Mesenteric fat pad (tissue), 1 donor: ENCODE results near the gene TESMIN. TPM values are rescaled to one million over a fixed set of nuclear protein-coding genes. Genes with fewer than 3 reads are reported as not detected.

Experiments used
- DNase-seq: peaks from one replicate; pipeline ENCODE4 v3.0.0-alpha.2; 2020; ENCODE audit warnings: low spot score
- total RNA-seq: library from RNA; stranded (reverse); fragmentation: NEBNext Ultra II Directional; extraction: Animal tissue kit (Norgen Biotek cat#: 25700); gene quantifications from one replicate; pipeline ENCODE4 v1.2.1, GENCODE V29; 2021
- donor health status: DM: yes; HTN: yes; CAD: no.

The TESMIN gene
- total RNA-seq, 1 donor from 2014 or later = 0.55 TPM

- no peak for DNase-seq
Measured at GRCh38 chr11:68711114-68711513, 40.2 kb downstream of the TESMIN start.

- DNase-seq = no peak
Measured at GRCh38 chr11:68710409-68710808, 40.9 kb downstream of the TESMIN start.

- DNase-seq = no peak
Measured at GRCh38 chr11:68709062-68709461, 42.3 kb downstream of the TESMIN start.

GRCh38 chr11:68707527-68707926 is 43.8 kb downstream of the TESMIN start:
- DNase-seq = peak; percentile 80

GRCh38 chr11:68704887-68705286 is 46.4 kb downstream of the TESMIN start:
- DNase-seq = no peak

- DNase-seq = no peak
Measured at GRCh38 chr11:68698993-68699392, 52.3 kb downstream of the TESMIN start.

- no peak for DNase-seq
Measured at GRCh38 chr11:68695531-68695930, 55.8 kb downstream of the TESMIN start.

- no peak for DNase-seq
Measured at GRCh38 chr11:68694431-68695297, 56.7 kb downstream of the TESMIN start.

GRCh38 chr11:68693484-68693882 is 57.8 kb downstream of the TESMIN start:
- peak; percentile 62 for DNase-seq

GRCh38 chr11:68692871-68693483 is 58.3 kb downstream of the TESMIN start:
- peak; percentile 75 for DNase-seq

GRCh38 chr11:68692115-68692514 is 59.2 kb downstream of the TESMIN start:
- peak; percentile 81 for DNase-seq

- DNase-seq = peak; percentile 59
Measured at GRCh38 chr11:68691402-68691784, 59.9 kb downstream of the TESMIN start.

GRCh38 chr11:68690671-68691401 is 60.5 kb downstream of the TESMIN start:
- peak; percentile 33 for DNase-seq

- DNase-seq = peak; percentile 75
Measured at GRCh38 chr11:68689737-68690625, 61.3 kb downstream of the TESMIN start.

- peak; percentile 49 for DNase-seq
Measured at GRCh38 chr11:68688881-68689280, 62.4 kb downstream of the TESMIN start.

GRCh38 chr11:68687986-68688385 is 63.3 kb downstream of the TESMIN start:
- DNase-seq = peak; percentile 79

GRCh38 chr11:68687311-68687710 is 64.0 kb downstream of the TESMIN start:
- DNase-seq = peak; percentile 59

GRCh38 chr11:68686486-68686885 is 64.8 kb downstream of the TESMIN start:
- peak; percentile 81 for DNase-seq

- DNase-seq = peak; percentile 88
Measured at GRCh38 chr11:68685656-68686380, 65.5 kb downstream of the TESMIN start.
